Neural cell (in vitro differentiated cells): Measurements from ENCODE around the gene GPR17. TPM values are rescaled to one million over a fixed set of nuclear protein-coding genes. Genes with fewer than 3 reads are reported as not detected.

Experiments used
- H2AFZ ChIP-seq: fragments of 200-600, 300-800 bp; sonication (generic), shearing (Covaris generic); 2 replicates; pipeline ENCODE4 v1.6.0; 2014; ENCODE audit warnings: low read depth, mild to moderate bottlenecking, antibody characterized with exemption, low read length, moderate library complexity
- H3F3A ChIP-seq: fragments of 200-600 bp; shearing (Covaris generic); 2 replicates; pipeline ENCODE4 v1.6.1; 2016; ENCODE audit warnings: mild to moderate bottlenecking, moderate library complexity, mixed read lengths, antibody characterized with exemption, low read length; ENCODE audit not compliant: insufficient read depth, poor library complexity, severe bottlenecking
- H3K27ac ChIP-seq: fragments of 200-600, 300-800 bp; sonication (generic), shearing (Covaris generic); 2 replicates; pipeline ENCODE4 v1.5.1; 2014; ENCODE audit warnings: mild to moderate bottlenecking, low read length, moderate library complexity
- H3K27me3 ChIP-seq: fragments of 300-800, 200-600 bp; sonication (generic), shearing (Covaris generic); 2 replicates; pipeline ENCODE4 v1.6.0; 2014; ENCODE audit warnings: mild to moderate bottlenecking, low read depth, low read length, moderate library complexity; ENCODE audit not compliant: insufficient read depth
- H3K36me3 ChIP-seq: fragments of 300-800, 200-600 bp; sonication (generic), shearing (Covaris generic); 2 replicates; pipeline ENCODE4 v1.5.1; 2014; ENCODE audit warnings: mild to moderate bottlenecking, antibody characterized with exemption, low read length, moderate library complexity; ENCODE audit not compliant: insufficient read depth
- H3K4me2 ChIP-seq: fragments of 300-800, 200-600 bp; sonication (generic), shearing (Covaris generic); 2 replicates; pipeline ENCODE4 v1.6.0; 2014; ENCODE audit warnings: mild to moderate bottlenecking, low read length
- H3K4me3 ChIP-seq: fragments of 300-800, 200-600 bp; sonication (generic), shearing (Covaris generic); 2 replicates; pipeline ENCODE4 v1.5.1; 2014; ENCODE audit warnings: mild to moderate bottlenecking, low read length, moderate library complexity
- H3K79me2 ChIP-seq: fragments of 200-600 bp; shearing (Covaris generic); replicated peaks from 2 replicates; pipeline ENCODE4 v1.6.0; 2014; ENCODE audit warnings: mild to moderate bottlenecking, low read length, moderate library complexity; ENCODE audit not compliant: insufficient read depth
- H3K9ac ChIP-seq: fragments of 300-800, 200-600 bp; sonication (generic), shearing (Covaris generic); 2 replicates; pipeline ENCODE4 v1.6.1; 2016; ENCODE audit warnings: mild to moderate bottlenecking, low read length, mixed read lengths
- H3K9me2 ChIP-seq: fragments of 200-600 bp; shearing (Covaris generic); 2 replicates; pipeline ENCODE4 v1.6.1; 2016; ENCODE audit warnings: mild to moderate bottlenecking, low read length, mixed read lengths; ENCODE audit not compliant: insufficient read depth
- H3K9me3 ChIP-seq: fragments of 200-600, 300-800 bp; sonication (generic), shearing (Covaris generic); 2 replicates; pipeline ENCODE4 v1.6.1; 2016; ENCODE audit warnings: mild to moderate bottlenecking, mixed run types, low read length, moderate library complexity, mixed read lengths
- H4K20me1 ChIP-seq: fragments of 200-600 bp; shearing (Covaris generic); 2 replicates; pipeline ENCODE4 v1.6.1; 2016; ENCODE audit warnings: mild to moderate bottlenecking, mixed run types; ENCODE audit not compliant: insufficient read depth
- EZH2 ChIP-seq: fragments of 200-600, 300-800 bp; shearing (Covaris generic), sonication (generic); IDR thresholded peaks from 2 replicates; pipeline ENCODE4 v1.6.1; 2014; ENCODE audit warnings: antibody characterized with exemption, low read length, borderline replicate concordance, mild to moderate bottlenecking; ENCODE audit not compliant: insufficient read depth, poor library complexity, severe bottlenecking
- MXI1 ChIP-seq: fragments of 450-650 bp; conservative IDR thresholded peaks from 2 replicates; pipeline ENCODE4 v1.6.1; 2014; ENCODE audit warnings: antibody characterized with exemption, mild to moderate bottlenecking; ENCODE audit not compliant: poor library complexity, severe bottlenecking
- POLR2AphosphoS5 ChIP-seq: IDR thresholded peaks from 2 replicates; pipeline ENCODE4 v1.6.1; 2012
- RAD21 ChIP-seq: fragments of 450-650 bp; conservative IDR thresholded peaks from 2 replicates; pipeline ENCODE4 v1.6.1; 2014; ENCODE audit warnings: antibody characterized with exemption, mild to moderate bottlenecking, moderate library complexity
- SMC3 ChIP-seq: fragments of 450-650 bp; conservative IDR thresholded peaks from 2 replicates; pipeline ENCODE4 v1.6.1; 2014; ENCODE audit warnings: antibody characterized with exemption, mild to moderate bottlenecking, moderate library complexity; ENCODE audit not compliant: poor library complexity
- TAF1 ChIP-seq: IDR thresholded peaks from 2 replicates; pipeline ENCODE4 v1.6.1; 2012; ENCODE audit warnings: low read depth
- polyA plus RNA-seq: library from polyadenylated mRNA; depleted of rRNA; stranded (reverse); fragments of >200 nt; gene quantifications from 2 replicates; pipeline ENCODE4 v1.2.3, GENCODE V29; 2014
- TF ChIP-seq, protein P1 (sequence below): fragments of 450-650 bp; IDR thresholded peaks from 2 replicates; pipeline ENCODE4 v1.5.1; 2014; ENCODE audit warnings: antibody characterized with exemption, mild to moderate bottlenecking, moderate library complexity; ENCODE audit not compliant: poor library complexity, severe bottlenecking
- TF ChIP-seq, protein P2 (sequence below): IDR thresholded peaks from 2 replicates; pipeline ENCODE4 v1.6.1; 2012; ENCODE audit warnings: borderline replicate concordance

GPR17 gene
- polyA plus RNA-seq, 1 donor from 2014 or later, result not detected

DNA sequence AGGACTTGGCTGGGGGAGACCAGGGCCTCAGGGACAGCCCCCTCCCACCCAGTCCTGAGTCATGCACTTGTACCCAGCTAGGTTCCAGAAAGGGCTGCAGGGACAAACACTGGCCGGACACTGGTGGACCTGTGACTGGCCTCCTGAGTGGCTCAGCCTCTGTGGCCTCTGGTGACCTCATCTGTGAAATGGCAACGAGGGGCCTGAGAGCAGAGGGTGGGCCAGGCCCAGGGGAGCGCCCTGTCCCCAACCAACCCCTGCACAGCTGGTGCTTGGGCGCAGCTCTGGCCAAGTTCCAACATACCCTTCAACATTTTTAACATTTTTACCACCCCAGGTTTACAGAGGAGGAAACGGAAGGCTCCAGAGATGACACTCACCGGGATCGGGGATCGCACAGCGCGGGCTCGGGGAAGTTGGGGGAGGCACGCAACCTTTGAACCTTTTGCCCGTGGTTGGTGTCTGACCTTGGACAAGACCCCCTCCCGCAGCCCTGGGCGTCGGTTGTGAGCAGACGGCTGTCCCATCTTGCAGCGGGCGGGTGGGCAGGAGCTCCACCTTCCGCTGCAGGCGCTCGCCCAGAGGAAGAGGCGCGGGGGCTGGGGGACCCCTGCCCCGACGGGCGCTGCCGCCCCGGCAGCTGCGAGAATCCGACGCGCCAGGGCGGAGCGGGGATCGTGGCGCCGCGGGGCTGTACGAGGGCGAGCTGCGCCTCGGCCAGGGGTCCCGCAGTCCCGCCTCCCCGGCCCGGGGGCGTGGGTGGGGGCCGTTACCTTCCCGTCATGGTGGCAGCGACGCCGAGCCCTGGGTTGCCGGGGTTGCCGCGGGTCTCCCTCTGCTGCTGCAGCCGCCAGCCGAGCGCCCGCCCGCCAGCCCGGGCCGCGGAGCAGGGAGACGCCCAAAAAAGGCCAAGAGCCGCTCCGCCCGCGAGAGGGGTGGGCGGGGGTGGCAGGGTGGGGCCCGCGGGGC, 28.6 kb downstream of the GPR17 start:
- Histone ChIP-seq H3K9ac (no peak overlapping the region), H3K4me3 (no peak overlapping the region), H3K9me2 (no peaks in the 10 kb centered on the region), H2AFZ (no peak overlapping the region), H4K20me1 (no peaks in the 10 kb centered on the region), H3K79me2 (no peaks in the 10 kb centered on the region), H3K36me3 (no peaks in the 10 kb centered on the region), H3F3A (no peaks in the 10 kb centered on the region), H3K9me3 (no peaks in the 10 kb centered on the region), H3K27me3 (peaks cover 31% of the 10 kb centered on the region), H3K4me2 (no peak overlapping the region), H3K27ac (no peak overlapping the region)
- TF ChIP-seq, protein P1, sequence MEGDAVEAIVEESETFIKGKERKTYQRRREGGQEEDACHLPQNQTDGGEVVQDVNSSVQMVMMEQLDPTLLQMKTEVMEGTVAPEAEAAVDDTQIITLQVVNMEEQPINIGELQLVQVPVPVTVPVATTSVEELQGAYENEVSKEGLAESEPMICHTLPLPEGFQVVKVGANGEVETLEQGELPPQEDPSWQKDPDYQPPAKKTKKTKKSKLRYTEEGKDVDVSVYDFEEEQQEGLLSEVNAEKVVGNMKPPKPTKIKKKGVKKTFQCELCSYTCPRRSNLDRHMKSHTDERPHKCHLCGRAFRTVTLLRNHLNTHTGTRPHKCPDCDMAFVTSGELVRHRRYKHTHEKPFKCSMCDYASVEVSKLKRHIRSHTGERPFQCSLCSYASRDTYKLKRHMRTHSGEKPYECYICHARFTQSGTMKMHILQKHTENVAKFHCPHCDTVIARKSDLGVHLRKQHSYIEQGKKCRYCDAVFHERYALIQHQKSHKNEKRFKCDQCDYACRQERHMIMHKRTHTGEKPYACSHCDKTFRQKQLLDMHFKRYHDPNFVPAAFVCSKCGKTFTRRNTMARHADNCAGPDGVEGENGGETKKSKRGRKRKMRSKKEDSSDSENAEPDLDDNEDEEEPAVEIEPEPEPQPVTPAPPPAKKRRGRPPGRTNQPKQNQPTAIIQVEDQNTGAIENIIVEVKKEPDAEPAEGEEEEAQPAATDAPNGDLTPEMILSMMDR, result no peak
- no peak for TF ChIP-seq MXI1

DNA sequence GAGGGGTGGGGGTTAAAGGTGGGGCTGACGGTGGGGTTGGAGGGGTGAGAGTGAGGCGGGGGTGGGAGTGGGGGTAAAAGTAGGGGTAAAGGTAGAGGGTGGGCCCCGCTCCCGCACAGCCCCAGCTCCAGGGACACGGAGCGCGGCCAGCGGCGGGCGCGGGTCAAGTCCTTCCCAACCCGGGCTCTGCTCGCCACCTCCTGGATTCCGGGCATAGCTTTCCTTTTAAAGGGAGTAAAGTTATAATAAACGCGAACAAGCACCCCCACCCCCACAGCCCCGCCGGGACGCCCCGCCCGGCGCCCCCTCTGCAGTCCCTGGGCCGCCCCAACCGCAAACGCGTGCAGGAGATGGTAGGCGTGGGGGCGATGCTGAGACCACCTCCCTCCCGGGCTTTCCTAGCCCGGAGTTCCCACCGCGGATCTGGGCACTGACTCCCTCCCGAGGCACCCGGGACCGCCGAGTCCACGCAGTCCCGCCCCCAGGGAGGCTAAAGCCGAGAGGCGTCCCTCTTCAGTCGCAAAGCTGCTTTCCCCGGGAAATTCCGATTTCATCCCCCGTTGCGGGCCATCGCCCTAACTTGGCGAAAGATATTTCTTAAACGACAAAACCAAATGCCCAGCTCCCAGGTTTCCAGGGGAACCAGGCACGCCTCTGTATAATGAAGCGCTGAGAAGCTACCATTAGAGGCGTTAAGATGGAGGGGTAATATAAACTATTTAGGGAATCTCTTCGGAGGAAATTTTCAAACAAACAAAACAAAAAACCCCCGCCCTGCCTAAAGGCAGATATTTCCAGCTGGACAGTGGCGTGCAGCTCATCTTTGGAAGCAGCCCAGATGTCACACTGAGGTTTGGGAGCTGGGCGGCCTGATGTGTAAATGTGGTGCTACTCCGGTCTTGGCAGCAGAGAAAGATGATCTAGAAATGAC, 29.6 kb downstream of the GPR17 start, which contains the start of gene LIMS2:
LIMS2 (minus strand) TSS at position 200 of the 931 bp plus-strand sequence. CDS start 506 bp downstream, outside the sequence.
- H3K79me2 ChIP-seq, result no peaks in the 10 kb centered on the region
- no peaks in the 10 kb centered on the region for H3K9me2 ChIP-seq
- peak within 1 kb of the TSS; percentile 65 for H3K4me3 ChIP-seq
- TF ChIP-seq SMC3 (no peak), MXI1 (no peak), EZH2 (no peak), TAF1 (no peak), RAD21 (no peak), POLR2AphosphoS5 (peak; percentile 24)
- TF ChIP-seq, protein P2, sequence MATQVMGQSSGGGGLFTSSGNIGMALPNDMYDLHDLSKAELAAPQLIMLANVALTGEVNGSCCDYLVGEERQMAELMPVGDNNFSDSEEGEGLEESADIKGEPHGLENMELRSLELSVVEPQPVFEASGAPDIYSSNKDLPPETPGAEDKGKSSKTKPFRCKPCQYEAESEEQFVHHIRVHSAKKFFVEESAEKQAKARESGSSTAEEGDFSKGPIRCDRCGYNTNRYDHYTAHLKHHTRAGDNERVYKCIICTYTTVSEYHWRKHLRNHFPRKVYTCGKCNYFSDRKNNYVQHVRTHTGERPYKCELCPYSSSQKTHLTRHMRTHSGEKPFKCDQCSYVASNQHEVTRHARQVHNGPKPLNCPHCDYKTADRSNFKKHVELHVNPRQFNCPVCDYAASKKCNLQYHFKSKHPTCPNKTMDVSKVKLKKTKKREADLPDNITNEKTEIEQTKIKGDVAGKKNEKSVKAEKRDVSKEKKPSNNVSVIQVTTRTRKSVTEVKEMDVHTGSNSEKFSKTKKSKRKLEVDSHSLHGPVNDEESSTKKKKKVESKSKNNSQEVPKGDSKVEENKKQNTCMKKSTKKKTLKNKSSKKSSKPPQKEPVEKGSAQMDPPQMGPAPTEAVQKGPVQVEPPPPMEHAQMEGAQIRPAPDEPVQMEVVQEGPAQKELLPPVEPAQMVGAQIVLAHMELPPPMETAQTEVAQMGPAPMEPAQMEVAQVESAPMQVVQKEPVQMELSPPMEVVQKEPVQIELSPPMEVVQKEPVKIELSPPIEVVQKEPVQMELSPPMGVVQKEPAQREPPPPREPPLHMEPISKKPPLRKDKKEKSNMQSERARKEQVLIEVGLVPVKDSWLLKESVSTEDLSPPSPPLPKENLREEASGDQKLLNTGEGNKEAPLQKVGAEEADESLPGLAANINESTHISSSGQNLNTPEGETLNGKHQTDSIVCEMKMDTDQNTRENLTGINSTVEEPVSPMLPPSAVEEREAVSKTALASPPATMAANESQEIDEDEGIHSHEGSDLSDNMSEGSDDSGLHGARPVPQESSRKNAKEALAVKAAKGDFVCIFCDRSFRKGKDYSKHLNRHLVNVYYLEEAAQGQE, result no peak
- no peaks in the 10 kb centered on the region for H3K36me3 ChIP-seq
- peak within 1 kb of the TSS; percentile 68 for H3K4me2 ChIP-seq
- no peaks in the 10 kb centered on the region for H3K9me3 ChIP-seq
- no peak within 1 kb of the TSS for H3K9ac ChIP-seq
- no peak within 1 kb of the TSS for H3K27ac ChIP-seq
- H2AFZ ChIP-seq, result no peak within 1 kb of the TSS
- H3F3A ChIP-seq, result no peaks in the 10 kb centered on the region
- no peaks in the 10 kb centered on the region for H4K20me1 ChIP-seq
- peaks cover 31% of the 10 kb centered on the region for H3K27me3 ChIP-seq
